Smooth muscle cell (in vitro differentiated cells): ENCODE data around the gene ZNF791. TPM values are rescaled to one million over a fixed set of nuclear protein-coding genes. Genes with fewer than 3 reads are reported as not detected.

Experiments
- DNase-seq: peaks from one replicate; lab custom pipeline; 2025; ENCODE audit not compliant: unreplicated experiment; lab: John Stamatoyannopoulos, UW
- H2AFZ ChIP-seq: fragments of 200-600 bp; sonication (generic); 2 replicates; pipeline ENCODE4 v1.6.0; 2016; ENCODE audit warnings: antibody characterized with exemption, low read depth, mild to moderate bottlenecking
- H3F3A ChIP-seq: fragments of 200-600 bp; sonication (generic); 2 replicates; pipeline ENCODE4 v1.6.0; 2017; ENCODE audit warnings: antibody characterized with exemption, low read depth
- H3K27ac ChIP-seq: fragments of 200-600 bp; sonication (generic); 2 replicates; pipeline ENCODE4 v1.5.1; 2016; ENCODE audit warnings: low read depth, mild to moderate bottlenecking
- H3K27me3 ChIP-seq: fragments of 200-600 bp; sonication (generic); 2 replicates; pipeline ENCODE4 v1.6.1; 2016; ENCODE audit warnings: low read depth, mild to moderate bottlenecking
- H3K36me3 ChIP-seq: fragments of 200-600 bp; sonication (generic); 2 replicates; pipeline ENCODE4 v1.5.1; 2016; ENCODE audit warnings: low read depth
- H3K4me1 ChIP-seq: fragments of 200-600 bp; sonication (generic); 2 replicates; pipeline ENCODE4 v1.5.1; 2016; ENCODE audit warnings: low read depth
- H3K4me2 ChIP-seq: fragments of 200-600 bp; sonication (generic); 2 replicates; pipeline ENCODE4 v1.6.0; 2016; ENCODE audit warnings: mild to moderate bottlenecking
- H3K4me3 ChIP-seq: fragments of 200-600 bp; sonication (generic); 2 replicates; pipeline ENCODE4 v1.5.1; 2016; ENCODE audit warnings: mild to moderate bottlenecking
- H3K79me2 ChIP-seq: fragments of 200-600 bp; sonication (generic); 2 replicates; pipeline ENCODE4 v1.6.0; 2016; ENCODE audit warnings: low read depth, mild to moderate bottlenecking
- H3K9ac ChIP-seq: fragments of 200-600 bp; sonication (generic); 2 replicates; pipeline ENCODE4 v1.6.0; 2016; ENCODE audit warnings: low read depth
- H3K9me3 ChIP-seq: fragments of 200-600 bp; sonication (generic); replicated peaks from 2 replicates; pipeline ENCODE4 v1.5.1; 2016; ENCODE audit warnings: low read depth
- H4K20me1 ChIP-seq: fragments of 200-600 bp; sonication (generic); 2 replicates; pipeline ENCODE4 v1.6.0; 2016; ENCODE audit warnings: low read depth
- CTCF ChIP-seq: fragments of 200-600 bp; sonication (generic); IDR thresholded peaks from 2 replicates; pipeline ENCODE4 v1.5.1; 2017; ENCODE audit warnings: borderline replicate concordance, mild to moderate bottlenecking, antibody characterized with exemption; ENCODE audit not compliant: insufficient read depth, poor library complexity, severe bottlenecking
- WGBS: methylation state at CpG from one replicate; pipeline ENCODE4 v1.1.7; 2016; ENCODE audit warnings: low lambda C conversion rate; 5-methylcytosine and 5-hydroxymethylcytosine counted together
- polyA plus RNA-seq: library from polyadenylated mRNA; unstranded; fragments of >200 nt; fragmentation: Nextera tagmentation; extraction: Ambion mirVana; gene quantifications from 2 replicates; pipeline ENCODE4 v1.2.1, GENCODE V29; 2016
- total RNA-seq: library from RNA; depleted of rRNA; stranded (reverse); fragments of >200 nt; gene quantifications from 2 replicates; pipeline ENCODE4 v1.2.3, GENCODE V29; 2014

Gene ZNF791
- total and polyA plus RNA-seq, 2 experiments from 2014 or later, result 15.3 to 17.4 TPM

DNA sequence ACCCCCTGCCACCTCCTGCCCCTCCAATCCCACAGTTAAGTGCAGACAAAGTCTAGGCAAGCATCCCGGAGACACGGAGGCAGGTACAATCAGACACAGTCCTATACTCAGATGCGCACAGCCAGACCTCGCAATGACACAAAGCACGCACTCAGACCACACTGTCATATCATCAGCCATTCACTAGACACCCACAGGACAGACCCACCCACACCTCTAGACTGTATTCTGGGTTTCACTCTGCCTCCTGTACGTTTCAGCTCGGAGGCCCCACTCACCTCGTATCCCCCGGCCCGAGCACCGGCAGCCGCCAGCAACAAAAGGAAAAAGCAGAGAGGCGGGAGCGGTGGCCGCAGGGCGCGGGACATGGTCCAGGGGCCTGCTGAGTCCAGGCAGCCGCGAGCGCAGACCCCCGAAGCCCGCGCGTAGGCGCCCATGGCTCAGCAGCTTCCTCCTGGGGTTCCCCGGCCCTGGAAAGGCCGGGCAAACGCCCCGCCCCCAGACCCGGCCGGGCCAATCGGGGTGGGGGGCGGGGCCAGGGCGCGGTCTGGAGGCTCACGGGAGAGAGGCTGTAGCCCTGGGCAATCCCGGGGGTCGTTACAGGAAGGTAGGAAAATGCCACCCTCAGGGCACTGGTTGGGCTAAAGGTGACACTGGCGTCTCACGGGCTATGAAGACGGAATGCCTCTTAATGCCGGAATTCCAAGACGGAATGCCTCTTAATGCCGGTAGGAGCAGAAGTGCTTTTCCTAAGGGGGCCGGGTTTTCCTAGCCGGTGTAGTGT is 55.7 kb downstream of the ZNF791 start, which contains the start of the genes MAN2B1 and WDR83:
MAN2B1 (minus strand) TSS at position 478 of the 784 bp plus-strand sequence; CDS start at position 437, 41 bp downstream.
WDR83 (plus strand) TSS at position 543 of the 784 bp plus-strand sequence. CDS start 2,984 bp downstream, outside the sequence.
- Histone ChIP-seq H3K36me3 (no peaks in the 10 kb centered on the region), H3K9me3 (no peaks in the 10 kb centered on the region), H3K4me3 (peak within 1 kb of the TSS; percentile 90), H3K79me2 (peaks cover 30% of the 10 kb centered on the region), H3K27me3 (no peaks in the 10 kb centered on the region), H3F3A (no peaks in the 10 kb centered on the region), H3K4me1 (peaks cover 13% of the 10 kb centered on the region), H3K27ac (peak within 1 kb of the TSS; percentile 83), H3K9ac (peak within 1 kb of the TSS; percentile 93), H3K4me2 (peak within 1 kb of the TSS; percentile 99), H2AFZ (peak within 1 kb of the TSS; percentile 71), H4K20me1 (no peaks in the 10 kb centered on the region)
- WGBS, result 4% methylated on average over 45 of the region's 46 CpGs
- no peak for TF ChIP-seq CTCF
- DNase-seq, result peak; percentile 54

DNA sequence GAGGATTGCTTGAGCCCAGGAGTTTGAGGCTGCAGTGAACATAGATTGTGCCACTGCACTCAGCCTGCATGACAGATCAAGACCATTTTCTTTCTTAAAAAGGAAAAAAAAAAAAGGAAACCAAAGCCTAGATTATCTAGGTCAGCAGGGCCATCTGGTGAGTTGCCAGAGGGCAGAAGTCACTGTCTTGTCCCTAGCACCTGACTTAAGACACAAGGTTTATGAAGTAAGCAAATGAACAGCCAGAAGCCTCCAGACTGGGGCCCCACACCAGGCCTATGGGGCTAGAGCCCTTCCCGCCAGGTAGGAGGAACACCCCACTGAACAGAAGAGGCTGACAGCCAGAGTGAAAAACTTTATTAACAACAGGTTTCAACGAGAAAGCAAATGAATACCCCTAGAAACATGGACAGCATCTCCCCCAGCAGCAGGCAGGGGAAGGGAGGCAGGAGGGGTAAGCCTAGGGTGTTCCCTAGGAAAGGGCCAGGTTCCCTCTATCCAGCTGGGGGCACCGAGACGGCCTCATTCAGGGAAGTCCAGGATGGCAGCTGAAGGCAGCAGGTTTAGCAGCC is 57.1 kb downstream of the ZNF791 start:
- no peaks in the 10 kb centered on the region for H3K36me3 ChIP-seq
- H3F3A ChIP-seq, result no peaks in the 10 kb centered on the region
- H3K27me3 ChIP-seq, result no peaks in the 10 kb centered on the region
- peak overlapping the region; percentile 83 for H3K27ac ChIP-seq
- 93% methylated on average over 4 of the region's 4 CpGs for WGBS
- peak overlapping the region; percentile 90 for H3K4me3 ChIP-seq
- peak overlapping the region; percentile 93 for H3K9ac ChIP-seq
- H3K9me3 ChIP-seq, result no peaks in the 10 kb centered on the region
- no peak for TF ChIP-seq CTCF
- H3K4me2 ChIP-seq, result peak overlapping the region; percentile 99
- H2AFZ ChIP-seq, result no peak overlapping the region
- H3K79me2 ChIP-seq, result peaks cover 30% of the 10 kb centered on the region
- peaks cover 13% of the 10 kb centered on the region for H3K4me1 ChIP-seq
- no peak for DNase-seq
- H4K20me1 ChIP-seq, result no peaks in the 10 kb centered on the region

DNA sequence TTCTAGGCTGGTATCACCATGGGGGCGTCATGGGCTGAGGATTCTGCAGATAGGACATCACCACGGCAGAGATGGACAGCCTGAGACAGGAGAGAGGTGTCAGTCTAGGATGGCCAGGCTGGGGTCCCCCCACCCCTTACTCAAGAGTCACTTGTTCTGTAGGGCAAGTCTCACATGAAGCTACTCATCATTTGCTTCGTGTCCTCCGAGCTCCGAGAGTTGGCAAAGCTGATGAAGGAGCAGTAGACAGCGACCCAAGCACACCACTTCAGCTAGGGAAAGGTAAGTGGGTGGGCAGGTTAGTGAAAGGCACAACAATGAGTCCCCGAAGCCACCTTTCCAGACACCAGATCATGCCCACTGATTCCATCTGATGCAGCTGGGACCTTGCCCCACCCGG is 57.6 kb downstream of the ZNF791 start:
- Histone ChIP-seq H3K4me1 (peaks cover 13% of the 10 kb centered on the region), H3K79me2 (peaks cover 30% of the 10 kb centered on the region), H3K36me3 (no peaks in the 10 kb centered on the region), H4K20me1 (no peaks in the 10 kb centered on the region), H3K4me2 (peak overlapping the region; percentile 96), H3K9ac (peak overlapping the region; percentile 93), H3K9me3 (no peaks in the 10 kb centered on the region), H3K27ac (peak overlapping the region; percentile 96), H3F3A (no peaks in the 10 kb centered on the region), H2AFZ (no peak overlapping the region), H3K27me3 (no peaks in the 10 kb centered on the region), H3K4me3 (peak overlapping the region; percentile 65)
- WGBS, result 86% methylated on average over 8 of the region's 8 CpGs
- no peak for DNase-seq
- TF ChIP-seq CTCF, result no peak
